Hepatocyte (in vitro differentiated cells): Measurements from ENCODE around the gene GRHL1.

ENCODE experiments used
- EZH2 ChIP-seq: fragments of 200-600 bp; sonication (generic); IDR thresholded peaks from 2 replicates; pipeline ENCODE4 v1.6.1; 2016; ENCODE audit warnings: antibody characterized with exemption, mild to moderate bottlenecking, borderline replicate concordance
- TF ChIP-seq, protein P1 (sequence below): fragments of 200-600 bp; sonication (generic); IDR thresholded peaks from 2 replicates; pipeline ENCODE4 v1.5.1; 2016; ENCODE audit warnings: antibody characterized with exemption, mild to moderate bottlenecking; ENCODE audit not compliant: poor library complexity

DNA sequence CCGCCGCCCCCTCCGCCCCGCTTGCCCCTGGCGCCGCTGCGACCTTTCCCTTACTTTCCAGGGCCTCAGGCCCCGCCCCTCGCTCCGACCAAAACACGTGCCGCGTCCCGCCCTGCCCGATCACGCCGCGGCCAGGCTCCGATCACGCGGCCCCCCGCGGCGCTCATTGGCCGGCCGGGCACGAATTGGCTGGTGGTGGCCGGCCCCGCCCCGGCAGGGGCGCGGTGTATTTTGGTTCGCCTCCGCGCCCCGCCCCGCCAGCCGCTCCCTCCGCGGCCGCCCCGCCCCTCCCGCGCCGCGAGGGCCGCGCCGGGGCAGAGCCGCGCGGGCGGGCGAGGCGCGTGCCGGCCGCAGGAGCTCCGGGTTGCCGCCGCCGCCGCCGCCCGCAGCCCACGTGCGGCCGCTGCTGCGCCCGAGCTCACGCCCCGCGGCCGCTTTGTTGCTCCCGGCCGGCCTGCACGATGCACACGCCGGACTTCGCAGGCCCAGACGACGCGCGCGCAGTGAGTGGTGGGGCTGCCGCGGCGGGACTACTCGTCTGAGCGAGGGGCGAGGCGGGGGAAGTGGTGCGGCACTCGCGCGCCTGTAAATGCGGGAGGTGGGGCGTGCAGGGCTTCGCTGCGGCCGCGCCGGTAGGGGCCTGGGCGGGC is 91.9 kb downstream of the GRHL1 start, which contains the start of gene KLF11:
- TF ChIP-seq, protein P1, sequence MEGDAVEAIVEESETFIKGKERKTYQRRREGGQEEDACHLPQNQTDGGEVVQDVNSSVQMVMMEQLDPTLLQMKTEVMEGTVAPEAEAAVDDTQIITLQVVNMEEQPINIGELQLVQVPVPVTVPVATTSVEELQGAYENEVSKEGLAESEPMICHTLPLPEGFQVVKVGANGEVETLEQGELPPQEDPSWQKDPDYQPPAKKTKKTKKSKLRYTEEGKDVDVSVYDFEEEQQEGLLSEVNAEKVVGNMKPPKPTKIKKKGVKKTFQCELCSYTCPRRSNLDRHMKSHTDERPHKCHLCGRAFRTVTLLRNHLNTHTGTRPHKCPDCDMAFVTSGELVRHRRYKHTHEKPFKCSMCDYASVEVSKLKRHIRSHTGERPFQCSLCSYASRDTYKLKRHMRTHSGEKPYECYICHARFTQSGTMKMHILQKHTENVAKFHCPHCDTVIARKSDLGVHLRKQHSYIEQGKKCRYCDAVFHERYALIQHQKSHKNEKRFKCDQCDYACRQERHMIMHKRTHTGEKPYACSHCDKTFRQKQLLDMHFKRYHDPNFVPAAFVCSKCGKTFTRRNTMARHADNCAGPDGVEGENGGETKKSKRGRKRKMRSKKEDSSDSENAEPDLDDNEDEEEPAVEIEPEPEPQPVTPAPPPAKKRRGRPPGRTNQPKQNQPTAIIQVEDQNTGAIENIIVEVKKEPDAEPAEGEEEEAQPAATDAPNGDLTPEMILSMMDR, result no peak
- TF ChIP-seq EZH2, result no peak
